Adrenal gland (tissue), 12 donors: ENCODE measurements around the gene DEK. TPM values are rescaled to one million over a fixed set of nuclear protein-coding genes. Genes with fewer than 3 reads are reported as not detected.

Source experiments
- DNase-seq, 7 donors: peaks; one replicate each; pipeline ENCODE4 v3.0.0-alpha.2; 2019 to 2020
- H3K27ac ChIP-seq, 5 donors: fragments of 200-600 bp; sonication (generic) in 4 of 5; 1 replicate in 3 of 5; 2 replicates in 2 of 5; pipeline versions ENCODE4 v1.5.1 to v1.8.0; 2016 to 2020; ENCODE audit warnings: mild to moderate bottlenecking in 1 of 5
- H3K27me3 ChIP-seq: fragments of 200-600 bp; 2 replicates; pipeline ENCODE4 v1.8.0; 2021
- H3K36me3 ChIP-seq, 2 donors: fragments of 200-600 bp; replicated peaks in 1 of 2; 1 replicate in 1 of 2; 2 replicates in 1 of 2; pipeline versions ENCODE4 v1.5.1 to v1.8.0; 2018 to 2022
- H3K4me1 ChIP-seq, 2 donors: fragments of 200-600 bp; replicated peaks in 1 of 2; 1 replicate in 1 of 2; 2 replicates in 1 of 2; pipeline versions ENCODE4 v1.5.1 to v1.8.0; 2018 to 2021
- H3K4me3 ChIP-seq, 4 donors: fragments of 200-600 bp; sonication (generic) in 3 of 4; one replicate each; pipeline ENCODE4 v1.5.1; 2016 to 2018
- H3K9me3 ChIP-seq, 3 donors: fragments of 200-600 bp; sonication (generic) in 1 of 3; replicated peaks in 1 of 3; 1 replicate in 2 of 3; 2 replicates in 1 of 3; pipeline versions ENCODE4 v1.5.1 to v1.8.0; 2016 to 2021
- POLR2A ChIP-seq, 2 donors: fragments of 450-650 bp; IDR thresholded peaks; one replicate each; pipeline ENCODE4 v1.6.1; 2017; ENCODE audit warnings: antibody characterized with exemption in 2 of 2, mild to moderate bottlenecking in 2 of 2, moderate library complexity in 1 of 2
- WGBS, 4 donors: extraction: QIAGEN DNeasy Blood & Tissue Kit in 2 of 4; methylation state at CpG; one replicate each; pipeline versions ENCODE4 v1.1.5 to v1.1.7; 2013 to 2017; 5-methylcytosine and 5-hydroxymethylcytosine counted together
- intact Hi-C, 2 donors: fragments of 100-400 bp; cut with DNase I; formaldehyde crosslinking; loops; one replicate each; pipeline versions ENCODE4 v1.14.1 to v1.15.0; 2022 to 2023
- polyA plus RNA-seq, 3 donors: library from polyadenylated mRNA; stranded (reverse); fragments of 200-250 nt in 2 of 3; fragments of 350-450 nt in 1 of 3; fragmentation: Illumina TruSeq in 1 of 3; extraction: RNeasy Lipid Tissue Mini Kit (QIAGEN cat#74804) in 1 of 3; gene quantifications; one replicate each; pipeline ENCODE4 v1.2.3, GENCODE V29; 2013 to 2014
- total RNA-seq, 9 donors: library from RNA; depleted of rRNA in 4 of 9; stranded (reverse); fragments of >200 nt in 4 of 9; fragments of 120-200 nt in 1 of 9; fragmentation: NEBNext Ultra II Directional in 1 of 9; extraction: Animal tissue kit (Norgen Biotek cat#: 25700) in 1 of 9; gene quantifications; one replicate each; pipeline versions ENCODE4 v1.1.0 to v1.2.4, GENCODE V29; 2013 to 2023
- TF ChIP-seq, protein P1 (sequence below), 6 experiments: fragments of 450-650 bp in 4 of 6; fragments of 200-600 bp in 2 of 6; sonication (generic) in 1 of 6; IDR thresholded peaks; 1 replicate in 5 of 6; 2 replicates in 1 of 6; pipeline versions ENCODE4 v1.5.1 to v1.8.0; 2016 to 2021; ENCODE audit warnings: antibody characterized with exemption in 6 of 6, mild to moderate bottlenecking in 2 of 6, moderate library complexity in 1 of 6
- donor health status: healthy with polysubstance abuse.
- donor health status: Bipolar disorder and iron deficiency.
- donor health status: DM: yes; HTN: yes; CAD: no.
- donor health status: DM: no; HTN: no; CAD: no.
- donor health status: DM: no; HTN: no; CAD: no.
- donor health status: DM: yes; HTN: yes; CAD: no.

DEK gene
- total and polyA plus RNA-seq, 12 donors, result 15.7 to 103 (median 61.3) TPM

DNA sequence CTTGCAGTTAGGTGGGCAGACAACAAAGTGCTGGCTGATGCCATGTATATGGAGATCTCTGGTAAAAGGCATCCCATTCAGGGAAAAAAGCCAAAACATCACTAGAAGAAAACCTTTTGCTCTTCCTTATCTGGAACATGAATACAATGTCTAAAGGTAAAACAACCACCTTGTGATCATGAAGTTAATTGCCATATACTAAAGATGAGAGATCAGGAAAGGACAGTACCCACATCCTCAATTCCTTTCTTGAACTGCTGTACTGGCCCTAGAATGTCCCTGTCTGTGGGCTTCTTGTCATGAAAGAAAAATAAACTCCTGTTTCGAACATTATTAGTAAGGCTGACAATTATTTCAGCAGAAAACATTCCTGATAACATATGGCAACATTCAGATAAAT lies 19.3 kb downstream of the DEK start:
- TF ChIP-seq, protein P1, sequence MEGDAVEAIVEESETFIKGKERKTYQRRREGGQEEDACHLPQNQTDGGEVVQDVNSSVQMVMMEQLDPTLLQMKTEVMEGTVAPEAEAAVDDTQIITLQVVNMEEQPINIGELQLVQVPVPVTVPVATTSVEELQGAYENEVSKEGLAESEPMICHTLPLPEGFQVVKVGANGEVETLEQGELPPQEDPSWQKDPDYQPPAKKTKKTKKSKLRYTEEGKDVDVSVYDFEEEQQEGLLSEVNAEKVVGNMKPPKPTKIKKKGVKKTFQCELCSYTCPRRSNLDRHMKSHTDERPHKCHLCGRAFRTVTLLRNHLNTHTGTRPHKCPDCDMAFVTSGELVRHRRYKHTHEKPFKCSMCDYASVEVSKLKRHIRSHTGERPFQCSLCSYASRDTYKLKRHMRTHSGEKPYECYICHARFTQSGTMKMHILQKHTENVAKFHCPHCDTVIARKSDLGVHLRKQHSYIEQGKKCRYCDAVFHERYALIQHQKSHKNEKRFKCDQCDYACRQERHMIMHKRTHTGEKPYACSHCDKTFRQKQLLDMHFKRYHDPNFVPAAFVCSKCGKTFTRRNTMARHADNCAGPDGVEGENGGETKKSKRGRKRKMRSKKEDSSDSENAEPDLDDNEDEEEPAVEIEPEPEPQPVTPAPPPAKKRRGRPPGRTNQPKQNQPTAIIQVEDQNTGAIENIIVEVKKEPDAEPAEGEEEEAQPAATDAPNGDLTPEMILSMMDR (IDR thresholded peaks at IDR 0.05), result no peak
- TF ChIP-seq POLR2A (IDR thresholded peaks at IDR 0.05), result no peak
- Histone ChIP-seq H3K9me3 (no peaks in the 10 kb centered on the region), H3K4me3 (no peak overlapping the region), H3K36me3 (peaks cover 0 to 23% of the 10 kb centered on the region in 2 donors), H3K27ac (no peak overlapping the region), H3K27me3 (no peaks in the 10 kb centered on the region), H3K4me1 (peaks cover 8 to 14% of the 10 kb centered on the region in 2 donors)
- WGBS, 4 donors, result 83 to 100% (median 95%) methylated on average over 1 of the region's 1 CpG
- intact Hi-C loops, result no loop called here
- DNase-seq, result no peak

DNA sequence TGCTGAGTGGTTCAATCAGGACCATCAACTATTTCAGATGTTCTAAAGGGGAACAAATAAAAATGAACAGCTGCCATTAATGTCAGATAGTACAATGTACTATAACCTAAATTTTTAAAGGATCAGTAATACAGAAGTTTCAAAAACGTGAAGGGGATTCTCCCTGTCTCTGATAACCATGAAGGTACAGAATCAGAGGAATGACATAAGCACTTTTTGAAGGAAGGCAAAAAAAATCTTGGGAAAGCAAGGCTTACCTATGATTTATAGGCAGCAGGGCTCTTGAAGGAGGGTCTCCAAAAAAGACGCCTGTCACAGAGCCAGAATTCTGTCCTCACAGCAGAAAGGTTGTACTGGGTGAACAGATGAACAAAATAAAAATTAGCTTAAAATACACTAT lies 20.1 kb downstream of the DEK start:
- intact Hi-C loops, result no loop called here
- no peak overlapping the region for H3K27ac ChIP-seq
- H3K4me1 ChIP-seq, result peaks cover 8 to 14% of the 10 kb centered on the region in 2 donors
- no peak for DNase-seq
- 87 to 93% (median 90%) methylated on average over 2 of the region's 2 CpGs for WGBS, 4 donors
- H3K27me3 ChIP-seq, result no peaks in the 10 kb centered on the region
- H3K9me3 ChIP-seq, result no peaks in the 10 kb centered on the region
- H3K36me3 ChIP-seq, result peaks cover 0 to 20% of the 10 kb centered on the region in 2 donors
- no peak overlapping the region for H3K4me3 ChIP-seq
- TF ChIP-seq POLR2A (IDR thresholded peaks at IDR 0.05), result no peak
- TF ChIP-seq, protein P1 (IDR thresholded peaks at IDR 0.05), result no peak

DNA sequence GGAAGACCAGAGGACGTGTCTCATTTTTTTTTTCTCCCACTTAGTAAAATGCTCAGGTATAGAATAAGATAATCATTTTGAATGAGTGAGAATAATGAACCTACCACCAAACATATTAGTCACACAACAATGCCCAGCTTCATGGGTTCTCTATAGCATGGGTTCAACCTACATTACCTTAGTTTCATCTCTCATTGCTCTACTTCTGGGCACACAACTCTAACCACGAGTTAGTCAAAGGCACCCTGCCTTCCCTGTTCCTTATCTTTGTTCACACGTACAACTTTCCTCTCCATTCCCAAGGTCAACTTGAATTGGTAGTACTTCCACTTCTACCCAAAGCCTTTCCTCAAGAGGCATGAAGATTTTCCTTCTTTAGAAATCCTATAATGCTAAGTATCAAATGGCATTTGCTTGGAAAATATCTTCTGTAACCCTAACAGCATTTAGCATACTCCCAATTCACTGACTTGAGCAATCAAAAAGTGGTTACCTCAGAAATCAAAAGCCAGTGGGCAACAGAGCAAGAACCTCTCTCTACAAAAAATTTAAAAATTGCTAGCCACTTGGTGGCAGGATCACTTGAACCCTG lies 20.9 kb downstream of the DEK start:
- Histone ChIP-seq H3K27me3 (no peaks in the 10 kb centered on the region), H3K27ac (peak overlapping the region in 1 of 5 donors; percentile 76), H3K36me3 (peaks cover 0 to 18% of the 10 kb centered on the region in 2 donors), H3K4me3 (no peak overlapping the region), H3K9me3 (no peaks in the 10 kb centered on the region), H3K4me1 (peaks cover 8 to 14% of the 10 kb centered on the region in 2 donors)
- no peak for DNase-seq
- 56 to 74% (median 63%) methylated on average over 3 of the region's 3 CpGs for WGBS, 4 donors
- no peak for TF ChIP-seq POLR2A (IDR thresholded peaks at IDR 0.05)
- TF ChIP-seq, protein P1 (IDR thresholded peaks at IDR 0.05), result no peak
- intact Hi-C loops, result no loop called here

DNA sequence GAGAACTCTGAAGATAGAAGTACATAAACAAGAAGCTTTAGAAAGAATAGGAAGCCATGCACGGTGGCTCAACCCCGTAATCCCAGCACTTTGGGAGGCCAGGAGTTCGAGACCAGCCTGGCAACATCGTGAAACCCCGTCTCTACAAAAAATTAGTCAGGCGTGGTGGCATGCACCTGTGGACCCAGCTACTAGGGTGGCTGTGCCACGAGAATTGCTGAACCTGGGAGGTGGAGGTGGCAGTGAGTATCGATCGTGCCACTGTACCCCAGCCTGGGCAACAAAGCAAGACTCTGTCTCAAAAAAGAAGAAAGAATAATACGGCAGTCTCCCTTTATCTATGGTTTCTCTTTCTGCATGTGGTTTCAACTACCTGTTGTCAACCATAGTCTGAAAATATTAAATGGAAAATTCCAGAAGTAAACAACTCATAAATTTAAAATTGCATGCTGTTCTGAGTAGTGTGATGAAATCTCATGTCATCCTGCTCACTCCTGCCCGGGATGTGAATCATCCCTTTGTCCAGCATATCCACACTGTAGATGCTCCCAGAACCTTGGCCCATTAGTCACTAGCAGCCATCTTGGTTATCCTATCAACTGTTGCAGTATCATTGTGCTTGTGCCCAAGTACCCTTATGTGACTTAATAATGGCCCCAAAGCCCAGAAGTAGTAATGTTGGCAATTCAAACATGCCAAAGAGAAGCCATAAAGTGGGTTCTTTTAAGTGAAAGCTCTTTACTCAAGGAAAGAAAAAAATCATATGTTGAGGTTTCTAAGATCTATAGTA lies 22.1 kb downstream of the DEK start:
- TF ChIP-seq, protein P1 (IDR thresholded peaks at IDR 0.05), result no peak
- TF ChIP-seq POLR2A (IDR thresholded peaks at IDR 0.05), result no peak
- no peak overlapping the region for H3K4me3 ChIP-seq
- peaks cover 0 to 20% of the 10 kb centered on the region in 2 donors for H3K36me3 ChIP-seq
- H3K27me3 ChIP-seq, result no peaks in the 10 kb centered on the region
- H3K27ac ChIP-seq, result peak overlapping the region in 4 of 5 donors; percentile 15 to 76 (median 64)
- WGBS, 4 donors, result 76 to 88% (median 84%) methylated on average over 11 of the region's 11 CpGs
- DNase-seq, result peak; percentile 51 to 86 (median 82)
- H3K4me1 ChIP-seq, result peaks cover 8 to 13% of the 10 kb centered on the region in 2 donors
- intact Hi-C loops, result no loop called here
- H3K9me3 ChIP-seq, result no peaks in the 10 kb centered on the region
